ENCODE data around the gene KCNAB3.

KCNAB3 gene

DNA sequence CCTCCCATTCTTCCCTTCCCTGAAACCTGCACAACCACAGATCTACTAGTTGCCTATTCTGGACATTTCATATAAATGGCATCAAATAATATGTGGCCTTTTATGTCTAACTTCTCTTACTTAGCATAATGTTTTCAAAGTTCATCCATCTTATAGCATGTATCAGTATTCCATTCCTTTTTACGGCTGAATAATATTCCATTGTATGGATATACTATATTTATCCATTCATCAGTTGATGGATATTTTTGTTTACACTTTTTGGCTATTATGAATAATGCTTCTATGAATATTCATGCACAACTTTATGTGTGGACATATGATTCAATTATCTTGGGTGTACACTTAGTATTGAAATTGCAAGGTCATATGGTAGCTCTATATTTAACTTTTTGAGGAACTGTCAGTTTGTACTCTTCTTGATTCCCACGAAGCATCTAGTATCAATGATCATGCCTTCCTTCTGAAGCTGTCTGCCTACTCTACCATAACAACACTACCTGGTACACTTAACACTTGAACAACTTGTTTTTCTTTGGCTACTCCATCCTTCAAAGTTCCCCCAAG is 53.8 kb downstream of the KCNAB3 start:
- no peak for DNase-seq

DNA sequence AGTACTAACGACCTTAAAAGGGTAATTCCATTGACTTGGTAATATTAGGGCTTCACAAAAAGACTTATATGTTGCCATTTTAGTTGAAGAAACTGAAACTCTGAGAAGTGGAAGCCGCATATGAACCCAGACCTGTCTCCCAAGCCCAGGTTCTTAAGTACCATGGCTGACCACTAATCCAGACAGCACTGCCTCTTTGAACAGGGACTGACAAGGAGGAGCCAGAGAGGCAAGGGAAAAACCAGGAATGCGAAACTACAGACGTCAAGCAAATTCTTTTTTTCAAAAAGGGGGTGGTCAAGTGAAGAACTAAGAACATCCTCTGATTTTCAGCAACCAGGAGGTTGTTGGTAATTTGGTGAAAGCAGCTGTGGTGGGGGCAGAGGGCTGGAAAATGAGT is 56.6 kb downstream of the KCNAB3 start:
- no peak for DNase-seq
